ENCODE measurements around the gene MINDY2. TPM values are rescaled to one million over a fixed set of nuclear protein-coding genes. Genes with fewer than 3 reads are reported as not detected.

MINDY2 gene
- total RNA-seq, 1 donor from 2014 or later: 20.9 TPM

DNA sequence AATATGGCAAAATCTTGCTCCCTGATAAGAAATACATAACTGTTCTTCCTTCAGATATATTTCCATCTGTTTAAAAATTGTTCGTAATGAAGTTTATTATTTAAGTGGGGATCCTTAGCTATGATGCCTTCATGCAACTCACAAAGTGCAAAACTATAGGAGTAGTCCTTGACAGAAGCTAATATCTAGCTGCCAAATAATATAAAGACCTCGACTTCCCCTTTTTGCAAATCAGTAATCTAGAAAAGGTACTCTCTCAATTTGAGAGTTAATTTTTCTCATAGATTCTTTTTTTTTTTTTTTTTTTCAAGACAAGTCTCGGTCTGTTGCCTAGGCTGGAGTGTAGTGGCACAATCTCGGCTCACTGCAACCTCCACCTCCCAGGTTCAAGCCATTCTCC, 139.4 kb downstream of the MINDY2 start:
- no peaks in the 10 kb centered on the region for H3K27me3 Mint-ChIP-seq (ENCODE audit: low read depth, unreplicated experiment)
- TF ChIP-seq EZH2 (IDR thresholded peaks at IDR 0.05; ENCODE audit: insufficient read depth, low read length) (no peak), CTCF (IDR thresholded peaks at IDR 0.05; ENCODE audit: insufficient read depth, low read depth, low read length) (no peak)
- DNase-seq (ENCODE audit: low read depth) (no peak), FAIRE-seq (no peak)
- Histone ChIP-seq H3K27me3 (ENCODE audit: insufficient read depth, low read length) (no peaks in the 10 kb centered on the region), H2AFZ (ENCODE audit: low read depth, low read length) (no peak overlapping the region), H3K4me1 (ENCODE audit: insufficient read depth, low read length) (no peaks in the 10 kb centered on the region), H4K20me1 (ENCODE audit: insufficient read depth, low read length) (peaks cover 33% of the 10 kb centered on the region), H3K4me3 (ENCODE audit: insufficient read depth, low read depth, low read length) (no peak overlapping the region), H3K4me2 (ENCODE audit: low read length) (no peak overlapping the region), H3K36me3 (ENCODE audit: insufficient read depth, low read length) (peaks cover 19% of the 10 kb centered on the region), H3K9me3 (ENCODE audit: insufficient read depth, low read depth, low read length) (no peaks in the 10 kb centered on the region), H3K27ac (ENCODE audit: low read depth, low read length) (no peak overlapping the region), H3K79me2 (ENCODE audit: insufficient read depth, low read length) (peaks cover 60% of the 10 kb centered on the region), H3K9ac (ENCODE audit: low read length) (no peak overlapping the region)
- no peak overlapping the region for H3K4me3 Mint-ChIP-seq (ENCODE audit: unreplicated experiment)
- peaks cover 6% of the 10 kb centered on the region for H3K4me1 Mint-ChIP-seq (ENCODE audit: low read depth, unreplicated experiment)
- no peak overlapping the region for H3K27ac Mint-ChIP-seq (ENCODE audit: unreplicated experiment)
- H3K36me3 Mint-ChIP-seq (ENCODE audit: low read depth, unreplicated experiment): peaks cover 5% of the 10 kb centered on the region
- no peaks in the 10 kb centered on the region for H3K9me3 Mint-ChIP-seq (ENCODE audit: unreplicated experiment)

Other genes starting within 250 kb of the MINDY2 start
- 243 and 254 TPM in 2 replicates for gene ADAM10, start 21.6 kb upstream of the MINDY2 start, total RNA-seq
- 52.4 and 68.2 TPM in 2 replicates for gene SLTM, start 162.4 kb downstream of the MINDY2 start, total RNA-seq
- gene RNF111, start 216.4 kb downstream of the MINDY2 start, total RNA-seq: 33.2 and 44.1 TPM in 2 replicates

Data from astrocyte (in vitro differentiated cells and primary cell).